Pericardium fibroblast (primary cell): Measurements from ENCODE around the gene TFB1M. TPM values are rescaled to one million over a fixed set of nuclear protein-coding genes. Genes with fewer than 3 reads are reported as not detected.

ENCODE experiments used
- total RNA-seq: library from RNA; depleted of rRNA; stranded (reverse); fragments of >200 nt; gene quantifications from 2 replicates; pipeline ENCODE4 v1.2.3, GENCODE V29; 2015

The TFB1M gene
- 2.8 and 9.1 TPM in 2 replicates for total RNA-seq

DNA sequence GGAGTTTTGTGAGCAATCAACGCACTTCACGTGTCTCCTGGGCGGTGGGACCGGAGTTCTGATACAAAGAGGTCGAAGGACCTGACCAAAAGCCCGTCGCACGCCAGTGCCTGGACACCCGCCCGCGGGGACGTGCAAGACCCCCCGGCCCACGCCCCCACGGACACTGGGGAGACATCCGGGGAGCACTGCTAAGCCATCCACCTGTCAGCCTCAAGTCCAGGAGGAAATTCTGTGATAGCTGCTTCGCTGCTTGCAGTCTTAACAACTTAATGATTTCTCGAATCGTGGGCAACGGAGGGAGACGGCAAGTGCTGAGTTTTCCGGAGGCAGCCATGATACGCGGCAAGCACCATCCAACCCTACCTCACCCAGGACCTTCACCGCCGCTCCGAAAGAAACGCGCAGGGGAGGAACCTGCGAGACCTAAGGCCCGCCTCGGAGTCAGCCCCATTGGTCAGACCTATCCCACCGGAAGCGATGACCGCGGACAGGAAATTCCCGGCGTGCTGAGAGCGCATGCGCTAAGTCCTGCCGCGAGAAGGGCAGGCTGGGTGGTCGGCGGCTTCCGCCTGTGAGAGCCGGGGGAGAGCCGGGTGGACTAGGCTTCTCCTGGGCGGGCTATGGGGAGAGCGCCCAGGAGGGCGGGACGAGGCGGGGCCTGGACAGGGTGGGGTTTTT lies at the start of gene TFB1M:
TSS of gene TFB1M (minus strand) at position 393 of the 681 bp plus-strand sequence. CDS start at position 337, 56 bp downstream.

DNA sequence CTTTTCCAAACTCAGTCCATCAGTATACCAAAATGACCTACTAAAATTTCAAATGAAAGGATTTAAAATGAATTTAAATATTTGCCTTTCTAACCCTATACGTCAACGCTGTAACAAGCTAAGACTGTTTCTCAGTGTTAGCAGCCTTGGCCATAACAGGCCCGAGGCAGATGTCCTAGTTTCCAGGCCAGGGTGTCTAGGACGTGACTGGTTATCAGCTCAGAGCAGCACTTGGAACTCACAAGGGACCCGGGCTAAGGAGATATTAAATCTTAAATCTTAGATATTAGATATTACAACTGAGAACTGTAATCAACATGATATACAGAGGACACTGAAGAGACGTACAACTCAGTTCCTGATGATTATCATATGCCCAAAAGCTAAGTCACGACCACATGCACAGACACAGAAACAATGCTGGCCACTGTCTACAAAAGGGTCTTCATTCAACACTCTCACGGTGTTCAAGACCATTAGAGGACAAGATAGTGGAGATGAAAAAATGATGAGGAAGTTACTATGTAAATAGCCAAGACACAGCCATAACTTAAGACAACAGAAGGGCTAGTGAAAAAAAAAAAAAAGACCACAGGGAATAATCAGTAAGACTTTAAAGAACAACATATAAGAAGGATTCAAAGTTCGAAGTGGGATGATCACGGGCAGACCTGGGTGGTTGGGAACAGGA lies 50.8 kb downstream of the TFB1M start, which contains the start of gene CLDN20:
TSS of gene CLDN20 (plus strand) at position 641 of the 691 bp plus-strand sequence. CDS start 11,707 bp downstream, outside the sequence.

Other genes with a start within 250 kb of the TFB1M start
- gene CLDN20, start 50.5 kb downstream of the TFB1M start, total RNA-seq = not detected in 2 replicates
- gene NOX3, start 141.4 kb upstream of the TFB1M start, total RNA-seq = not detected in 2 replicates